HS-5 (cell line): ENCODE data around the gene PDE4A.
"Not testable (repeated sequence)": the region's sequence is repeated elsewhere in the genome, so short reads cannot be mapped to it uniquely, and the experiment has no call there.

Experiments
- DNase-seq: peaks from one replicate; pipeline ENCODE4 v3.0.0-alpha.2; 2012; ENCODE audit warnings: low read depth

PDE4A gene

GRCh38 chr19:10424011-10424637 is 3.8 kb downstream of the PDE4A start:
- no peak for DNase-seq

GRCh38 chr19:10427169-10427568 is 6.8 kb downstream of the PDE4A start:
- DNase-seq: no peak

DNA sequence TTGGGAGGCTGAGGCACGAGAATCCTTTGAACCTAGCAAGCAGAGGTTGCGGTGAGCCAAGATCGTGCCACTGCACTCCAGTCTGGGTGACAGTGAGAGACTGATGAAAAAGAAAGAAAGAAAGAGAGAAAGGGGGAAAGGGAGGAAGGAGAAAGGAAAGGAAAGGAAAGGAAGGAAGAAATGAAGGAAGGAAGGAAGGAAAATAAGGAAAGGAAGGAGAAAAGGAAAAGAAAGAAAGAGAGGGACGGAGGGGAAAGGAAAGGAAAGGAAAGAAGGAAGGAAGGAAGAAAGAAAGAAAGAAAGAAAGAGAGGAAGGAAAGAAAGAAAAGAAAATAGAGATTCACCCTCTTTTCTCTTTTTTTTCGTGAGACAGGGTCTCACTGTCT is 8.7 kb downstream of the PDE4A start:
- DNase-seq: no peak

GRCh38 chr19:10430505-10431253 is 10.3 kb downstream of the PDE4A start:
- no peak for DNase-seq

DNA sequence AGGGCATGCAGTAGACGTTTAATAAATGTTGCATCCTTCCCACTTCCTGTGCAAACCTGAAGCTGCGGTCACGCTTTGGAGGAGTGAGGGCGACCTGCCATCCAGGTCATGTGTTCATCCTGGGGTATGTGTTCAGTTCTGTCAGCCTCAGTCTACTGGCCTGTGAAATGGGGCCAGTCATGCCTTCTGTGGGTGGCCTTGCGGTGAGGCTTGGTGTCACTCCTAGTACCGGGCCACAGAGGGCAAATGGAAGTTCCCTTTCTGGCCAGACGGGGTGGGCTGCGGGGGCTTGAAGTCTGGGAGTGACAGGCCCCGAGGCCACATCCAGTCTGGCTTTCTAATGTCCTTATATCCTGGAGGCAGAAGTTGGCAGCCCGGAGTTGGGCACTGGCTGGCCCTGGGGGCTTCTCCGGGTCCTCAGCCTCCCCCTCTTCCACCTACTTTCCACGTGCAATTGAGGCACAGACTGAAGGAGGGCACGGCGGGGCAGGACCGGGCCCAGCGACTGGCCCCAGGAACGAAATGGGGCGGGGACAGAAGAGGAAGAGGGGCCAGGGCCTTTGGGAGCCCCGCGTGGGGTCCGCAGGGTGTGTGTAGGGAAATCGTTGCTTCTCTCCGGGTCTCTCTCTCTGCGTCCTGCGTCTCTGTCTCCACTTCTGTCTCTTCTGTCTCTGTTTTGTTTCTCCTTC is 11.1 kb downstream of the PDE4A start:
- no peak for DNase-seq

- DNase-seq: no peak
Observed at GRCh38 chr19:10431943-10432735, 11.8 kb downstream of the PDE4A start.

GRCh38 chr19:10432736-10433130 is 12.4 kb downstream of the PDE4A start:
- DNase-seq: no peak

GRCh38 chr19:10433131-10433536 is 12.8 kb downstream of the PDE4A start:
- DNase-seq: no peak

DNA sequence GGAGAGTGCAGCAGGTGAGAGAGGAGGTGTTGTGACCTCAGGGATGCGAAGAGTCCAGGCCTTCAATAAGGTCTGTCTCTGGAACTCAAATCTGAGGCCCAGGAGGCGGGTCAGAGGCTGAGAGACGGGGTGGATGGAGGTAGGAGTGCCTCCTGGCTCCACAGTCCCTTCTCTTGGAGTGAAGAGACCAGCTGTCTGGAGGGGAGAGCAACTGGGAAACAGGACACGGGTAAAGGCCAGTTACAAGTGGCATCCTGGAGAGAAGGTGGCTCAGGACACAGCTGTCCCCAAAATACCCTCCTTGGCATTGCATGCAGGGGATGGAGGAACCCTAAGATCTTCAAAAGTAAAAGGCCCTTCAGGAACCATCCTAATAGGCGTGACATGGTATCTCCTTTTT is 19.2 kb downstream of the PDE4A start:
- no peak for DNase-seq

DNA sequence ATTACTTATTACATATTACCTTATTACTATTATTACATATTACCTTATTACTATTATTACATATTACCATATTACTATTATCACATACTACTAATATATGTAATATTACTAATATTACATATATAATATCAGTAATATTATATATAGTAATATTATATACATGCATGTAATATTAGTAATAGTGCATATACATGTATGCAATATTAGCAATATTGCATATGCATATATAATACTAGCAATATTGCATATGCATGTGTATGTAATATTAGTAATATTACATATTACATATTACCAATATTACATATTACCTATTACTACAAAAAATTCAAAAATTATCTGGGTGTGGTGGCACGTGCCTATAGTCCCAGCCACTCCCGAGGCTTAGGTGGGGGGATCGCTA is 22.4 kb downstream of the PDE4A start:
- DNase-seq: no peak

DNA sequence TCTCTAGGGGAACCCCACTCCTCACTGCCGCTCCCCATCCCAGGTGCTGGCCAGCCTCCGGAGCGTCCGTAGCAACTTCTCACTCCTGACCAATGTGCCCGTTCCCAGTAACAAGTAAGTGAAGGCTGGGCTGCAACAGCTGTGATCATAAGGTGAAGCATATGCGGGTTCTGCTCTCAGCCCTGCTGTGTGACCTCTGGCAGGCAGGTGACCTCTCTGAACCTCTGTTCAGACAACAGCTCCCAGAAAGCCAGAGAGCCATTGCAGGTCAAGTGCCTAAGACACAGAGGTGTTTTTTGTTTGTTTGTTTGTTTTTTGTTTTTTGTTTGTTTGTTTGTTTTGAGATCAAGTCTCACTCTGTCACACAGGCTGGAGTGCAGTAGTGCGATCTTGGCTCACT is 28.7 kb downstream of the PDE4A start:
- no peak for DNase-seq

DNA sequence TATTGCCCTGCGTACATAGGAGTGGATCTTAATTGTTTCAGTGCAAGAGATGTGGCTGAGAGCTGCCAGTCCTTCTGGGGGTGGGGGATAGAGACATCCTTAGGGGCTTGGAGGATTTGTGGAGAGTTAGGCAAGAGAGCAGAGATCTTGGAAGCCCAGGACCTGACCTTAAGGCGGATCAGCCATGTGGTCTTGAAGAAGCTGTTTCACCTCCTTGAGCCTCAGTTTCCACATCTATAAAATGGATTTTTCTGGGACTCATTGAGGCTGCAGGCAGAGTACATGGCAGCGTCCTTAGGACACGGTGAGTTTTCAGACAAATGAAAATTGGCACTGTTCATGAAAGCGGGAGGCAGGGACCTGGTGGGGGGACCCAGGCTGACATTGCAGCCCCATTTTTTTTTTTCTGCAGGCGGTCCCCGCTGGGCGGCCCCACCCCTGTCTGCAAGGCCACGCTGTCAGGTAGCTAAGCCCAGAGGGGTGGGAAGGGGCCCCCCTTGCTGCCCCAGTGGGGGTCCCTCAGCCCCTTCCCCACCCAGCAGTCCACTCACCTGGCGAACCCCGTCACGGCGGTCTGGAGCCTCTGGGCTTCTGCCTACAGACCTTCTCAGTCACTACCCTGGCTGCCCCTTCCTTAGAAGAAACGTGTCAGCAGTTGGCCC is 30.0 kb downstream of the PDE4A start:
- DNase-seq: no peak

DNA sequence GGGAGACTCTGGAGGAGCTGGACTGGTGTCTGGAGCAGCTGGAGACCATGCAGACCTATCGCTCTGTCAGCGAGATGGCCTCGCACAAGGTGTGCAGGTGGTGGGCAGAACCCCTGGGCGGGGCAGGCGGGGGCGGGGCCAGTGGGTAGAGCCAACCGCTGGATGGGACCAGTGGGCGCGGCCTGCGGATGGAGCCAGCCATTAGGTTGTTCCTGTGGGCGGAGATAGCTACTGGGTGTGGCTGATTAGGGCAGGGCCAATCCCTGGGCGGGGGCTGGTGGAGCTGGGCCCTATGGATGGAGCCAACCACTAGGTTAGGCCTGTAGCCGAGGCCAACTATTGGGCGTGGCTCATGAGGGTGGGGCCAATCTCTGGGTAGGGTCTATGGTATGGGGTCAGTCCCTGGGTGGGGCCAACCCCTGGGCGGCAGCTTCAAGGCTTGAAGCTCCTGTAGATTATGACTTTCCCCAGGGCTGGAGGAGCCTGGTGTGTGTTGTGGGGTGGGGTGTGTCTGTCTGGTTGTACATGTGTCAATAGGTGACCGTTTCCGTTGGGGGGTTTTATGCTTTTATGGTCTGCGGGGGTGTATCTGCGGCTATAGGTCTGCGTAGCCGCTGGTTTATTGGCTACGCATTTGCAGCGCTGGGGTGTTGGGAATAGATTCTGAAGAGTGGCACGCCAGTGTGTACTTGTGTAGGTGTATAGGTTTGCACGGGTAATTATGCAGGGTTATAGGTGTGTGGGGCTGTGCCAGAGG is 30.7 kb downstream of the PDE4A start:
- no peak for DNase-seq

DNA sequence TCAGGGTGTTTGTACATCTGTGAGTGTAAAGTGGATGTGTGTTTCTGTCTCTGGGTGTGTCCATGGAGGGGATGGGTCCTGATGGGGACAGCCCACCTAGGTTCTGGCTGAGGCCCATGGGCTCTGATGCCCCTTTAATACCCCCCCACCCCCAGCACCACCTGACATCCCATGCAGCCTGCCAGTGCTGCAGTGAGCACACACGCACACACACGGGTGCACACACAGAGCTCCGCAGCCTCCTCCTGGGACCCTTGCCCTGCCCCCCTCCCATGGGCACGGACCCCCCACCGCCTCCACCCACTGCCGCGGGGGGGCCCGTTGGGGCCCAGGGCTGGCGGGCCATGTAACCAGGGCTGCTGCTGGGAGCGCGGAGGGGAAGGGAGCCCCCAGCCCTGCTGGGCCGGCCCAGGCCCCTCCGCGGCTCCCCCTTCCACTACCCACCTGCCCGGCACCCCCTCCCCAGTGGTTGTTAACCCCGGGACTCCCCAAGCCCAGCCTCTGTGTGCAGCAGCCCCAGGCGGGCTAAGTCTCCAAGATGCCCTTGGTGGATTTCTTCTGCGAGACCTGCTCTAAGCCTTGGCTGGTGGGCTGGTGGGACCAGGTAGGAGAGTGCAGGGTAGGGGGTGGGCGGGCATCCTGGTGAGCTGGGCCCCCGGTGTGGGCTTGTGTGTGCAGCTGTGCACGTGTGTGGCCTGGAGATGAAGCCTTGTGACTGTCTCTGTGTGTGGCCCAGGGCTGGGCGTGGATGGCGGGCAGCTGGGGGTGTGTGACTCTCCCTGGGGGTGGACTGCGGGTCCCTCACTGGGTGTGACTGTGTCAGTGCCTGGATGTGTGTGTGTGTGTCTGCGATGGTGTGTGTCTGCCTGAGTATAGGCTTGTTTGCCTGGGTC is 32.6 kb downstream of the PDE4A start:
- DNase-seq: no peak

DNA sequence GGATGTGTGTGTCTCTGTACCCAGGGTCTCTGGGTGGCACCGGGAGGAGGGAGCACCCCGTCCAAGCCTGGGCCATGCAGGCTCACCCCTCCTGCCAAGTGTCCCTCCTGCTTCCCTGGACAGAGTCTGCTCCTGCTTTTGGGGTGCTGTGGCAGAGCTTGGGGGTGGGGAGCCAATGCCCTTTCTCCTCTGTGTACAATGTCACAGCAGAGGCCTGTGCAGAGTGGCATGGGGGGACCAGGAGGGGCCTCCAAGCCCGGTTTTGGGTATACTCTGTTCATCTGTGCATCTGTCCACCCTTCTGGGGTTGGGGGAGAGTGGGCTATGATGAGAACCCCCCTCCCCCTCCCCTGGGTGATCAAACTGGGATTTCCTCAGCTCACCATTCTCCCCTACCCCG is 33.5 kb downstream of the PDE4A start:
- no peak for DNase-seq

DNA sequence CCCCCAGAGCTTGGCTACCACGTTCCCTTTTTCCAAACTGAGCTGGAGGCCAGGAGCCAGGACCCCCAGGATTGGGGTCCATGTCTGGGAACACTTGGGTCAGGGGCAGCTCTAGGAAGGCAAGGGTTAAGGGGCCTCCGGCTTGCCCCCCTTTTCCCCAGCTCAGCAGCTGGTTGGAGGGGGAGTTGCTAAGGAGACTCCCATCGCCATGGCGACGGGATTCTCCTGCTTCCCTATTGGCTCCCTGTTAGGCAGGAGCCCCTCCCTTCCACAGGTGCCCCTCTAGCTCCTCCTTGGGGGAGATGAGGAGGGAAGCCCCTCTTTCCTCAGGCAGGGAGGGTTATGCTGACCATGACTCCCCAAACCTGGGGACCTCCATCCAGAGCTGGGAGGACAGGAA is 33.9 kb downstream of the PDE4A start:
- DNase-seq: no peak

GRCh38 chr19:10458733-10459132 is 38.4 kb downstream of the PDE4A start:
- DNase-seq: not testable (repeated sequence)

DNA sequence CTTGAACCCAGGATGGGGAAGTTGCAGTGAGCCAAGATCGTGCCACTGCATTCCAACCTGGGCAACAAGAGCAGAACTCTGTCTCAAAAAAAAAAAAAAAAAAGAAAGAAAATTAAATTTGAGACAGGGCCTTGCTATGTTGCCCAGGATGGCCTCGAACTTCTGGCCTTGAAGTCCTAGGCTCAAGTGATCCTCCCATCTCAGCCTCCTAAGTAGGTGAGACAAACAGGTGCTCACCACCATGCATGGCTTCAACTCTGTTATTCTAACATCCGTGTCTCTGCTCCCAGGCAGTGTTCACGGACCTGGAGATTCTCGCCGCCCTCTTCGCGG is 40.3 kb downstream of the PDE4A start:
- no peak for DNase-seq

GRCh38 chr19:10461047-10461949 is 41.0 kb downstream of the PDE4A start:
- DNase-seq: no peak
